Body of pancreas (tissue), 4 donors: ENCODE results near the gene NAGLU. TPM values are rescaled to one million over a fixed set of nuclear protein-coding genes. Genes with fewer than 3 reads are reported as not detected.
A peak's percentile ranks its signal among the peaks of the same experiment; 100 is the strongest.

Experiments used
- ATAC-seq: fragments of 150-250 bp; one replicate; pipeline ENCODE4 v1.9.1; 2016
- DNase-seq, 4 donors: peaks; one replicate each; pipeline ENCODE4 v3.0.0-alpha.2; 2019
- H3K27ac ChIP-seq, 4 donors: fragments of 200-600 bp; sonication (generic); 1 replicate in 3 of 4; 2 replicates in 1 of 4; pipeline versions ENCODE4 v1.5.1 to v1.6.1; 2016 to 2019; ENCODE audit warnings: mild to moderate bottlenecking in 1 of 4, mixed read lengths in 1 of 4, moderate library complexity in 1 of 4
- H3K27me3 ChIP-seq, 2 donors: fragments of 200-600 bp; sonication (generic); one replicate each; pipeline ENCODE4 v1.6.0; 2016; ENCODE audit warnings: mild to moderate bottlenecking in 1 of 2
- H3K36me3 ChIP-seq, 2 donors: fragments of 200-600 bp; sonication (generic); replicated peaks in 1 of 2; 2 replicates each; pipeline ENCODE4 v1.5.1; 2016; ENCODE audit warnings: low read depth in 2 of 2; ENCODE audit not compliant: insufficient read depth in 1 of 2
- H3K4me1 ChIP-seq: fragments of 200-600 bp; sonication (generic); one replicate; pipeline ENCODE4 v1.6.0; 2016
- H3K4me3 ChIP-seq, 2 donors: fragments of 200-600 bp; sonication (generic); 1 replicate in 1 of 2; 2 replicates in 1 of 2; pipeline ENCODE4 v1.5.1; 2016 to 2019
- H3K9me3 ChIP-seq, 3 donors: fragments of 200-600 bp; sonication (generic); 1 replicate in 2 of 3; 2 replicates in 1 of 3; pipeline ENCODE4 v1.5.1; 2016
- CTCF ChIP-seq, 7 experiments: fragments of 450-650 bp in 4 of 7; fragments of 200-600 bp in 3 of 7; sonication (generic) in 3 of 7; IDR thresholded peaks; one replicate each; pipeline ENCODE4 v1.5.1; 2016 to 2019; ENCODE audit warnings: antibody characterized with exemption in 7 of 7
- POLR2A ChIP-seq, 3 donors: fragments of 450-650 bp; IDR thresholded peaks; one replicate each; pipeline ENCODE4 v1.6.1; 2016; ENCODE audit warnings: antibody characterized with exemption in 3 of 3, mild to moderate bottlenecking in 2 of 3
- WGBS, 2 donors: methylation state at CpG; one replicate each; pipeline ENCODE4 v1.1.5; 2017; 5-methylcytosine and 5-hydroxymethylcytosine counted together
- intact Hi-C: fragments of 100-400 bp; cut with DNase I; formaldehyde crosslinking; loops from one replicate; pipeline ENCODE4 v1.15.1; 2023
- total RNA-seq, 2 donors: library from RNA; depleted of rRNA; stranded (reverse); fragments of >200 nt; gene quantifications; one replicate each; pipeline ENCODE4 v1.1.0, GENCODE V29; 2016

Gene NAGLU
- total RNA-seq, 2 donors from 2014 or later, result 46.4 to 110 TPM

GRCh38 chr17:42559075-42559474 is 23.0 kb downstream of the NAGLU start:
- peaks cover 36% of the 10 kb centered on the region for H3K4me1 ChIP-seq
- DNase-seq, result no peak
- H3K27ac ChIP-seq, result no peak overlapping the region
- H3K27me3 ChIP-seq, result no peaks in the 10 kb centered on the region
- intact Hi-C loops, result no loop called here
- TF ChIP-seq POLR2A (IDR thresholded peaks at IDR 0.05) (no peak), CTCF (IDR thresholded peaks at IDR 0.05) (no peak)
- H3K36me3 ChIP-seq, result no peaks in the 10 kb centered on the region
- ATAC-seq, result no peak
- no peak overlapping the region for H3K4me3 ChIP-seq
- 73 to 84% methylated on average over 6 of the region's 6 CpGs for WGBS, 2 donors
- H3K9me3 ChIP-seq, result no peaks in the 10 kb centered on the region

- 56 to 73% methylated on average over 3 of the region's 3 CpGs for WGBS, 2 donors
- TF ChIP-seq CTCF (IDR thresholded peaks at IDR 0.05) (no peak), POLR2A (IDR thresholded peaks at IDR 0.05) (no peak)
- H3K4me1 ChIP-seq, result peaks cover 37% of the 10 kb centered on the region
These were observed 24.2 kb downstream of the NAGLU start for GRCh38 chr17:42560246-42560645.

GRCh38 chr17:42561897-42562387 is 25.9 kb downstream of the NAGLU start, which contains the start of gene COASY:
TSS of gene COASY (plus strand) at chr17:42562148. CDS start at chr17:42562623, 475 bp downstream.
- 0% methylated on average over 26 of the region's 26 CpGs; no CpG with 5 or more reads in 1 of the 2 donors for WGBS, 2 donors
- H3K9me3 ChIP-seq, result no peaks in the 10 kb centered on the region
- intact Hi-C loops, result no loop called here
- H3K27me3 ChIP-seq, result no peaks in the 10 kb centered on the region
- peak within 1 kb of the TSS; percentile 72 to 90 for H3K4me3 ChIP-seq
- peaks cover 0 to 15% of the 10 kb centered on the region in 2 donors for H3K36me3 ChIP-seq
- DNase-seq (peak; percentile 96 to 98 (median 97)), ATAC-seq (peak; percentile 85)
- peak within 1 kb of the TSS; percentile 72 to 93 (median 88) for H3K27ac ChIP-seq
- TF ChIP-seq CTCF (IDR thresholded peaks at IDR 0.05), result peak in 1 of 7 experiments; percentile 7
- peak; percentile 18 to 81 (median 80) for TF ChIP-seq POLR2A (IDR thresholded peaks at IDR 0.05)
- peaks cover 44% of the 10 kb centered on the region for H3K4me1 ChIP-seq

More at GRCh38 chr17:42560246-42560645, 24.2 kb downstream of the NAGLU start:
- no peaks in the 10 kb centered on the region for H3K27me3 ChIP-seq
- no peak for ATAC-seq
- H3K4me3 ChIP-seq, result no peak overlapping the region
- intact Hi-C loops, result no loop called here
- no peak for DNase-seq
- H3K27ac ChIP-seq, result no peak overlapping the region
- peaks cover 0 to 9% of the 10 kb centered on the region in 2 donors for H3K36me3 ChIP-seq
- no peaks in the 10 kb centered on the region for H3K9me3 ChIP-seq

GRCh38 chr17:42562388-42563142 is 26.5 kb downstream of the NAGLU start:
- peak; percentile 42 to 55 (median 45) for DNase-seq
- H3K4me3 ChIP-seq, result peak overlapping the region; percentile 72 to 90
- TF ChIP-seq CTCF (IDR thresholded peaks at IDR 0.05), result peak in 1 of 7 experiments; percentile 1
- TF ChIP-seq POLR2A (IDR thresholded peaks at IDR 0.05), result peak in 1 of 3 donors; percentile 12
- peak; percentile 5 for ATAC-seq
- H3K27me3 ChIP-seq, result no peaks in the 10 kb centered on the region
- peak overlapping the region; percentile 72 to 93 (median 88) for H3K27ac ChIP-seq
- peaks cover 46% of the 10 kb centered on the region for H3K4me1 ChIP-seq
- WGBS, 2 donors, result 3 to 12% methylated on average over 18 to 47 of the region's 48 CpGs
- H3K36me3 ChIP-seq, result peaks cover 0 to 15% of the 10 kb centered on the region in 2 donors
- H3K9me3 ChIP-seq, result no peaks in the 10 kb centered on the region
- intact Hi-C loops, result no loop called here
